OCI-LY3 (cell line): Measurements from ENCODE around the gene GRPR.

Experiments
- EZH2phosphoT487 ChIP-seq: fragments of 200-600 bp; shearing (Covaris generic); IDR thresholded peaks from 2 replicates; pipeline ENCODE4 v1.6.1; 2018; ENCODE audit warnings: antibody characterized with exemption, mixed run types, low read depth
- TF ChIP-seq, protein P1 (sequence below): fragments of 200-600, 300-600 bp; sonication (generic); IDR thresholded peaks from 2 replicates; pipeline ENCODE4 v1.5.1; 2014; ENCODE audit warnings: antibody characterized with exemption, low read length, low read depth

DNA sequence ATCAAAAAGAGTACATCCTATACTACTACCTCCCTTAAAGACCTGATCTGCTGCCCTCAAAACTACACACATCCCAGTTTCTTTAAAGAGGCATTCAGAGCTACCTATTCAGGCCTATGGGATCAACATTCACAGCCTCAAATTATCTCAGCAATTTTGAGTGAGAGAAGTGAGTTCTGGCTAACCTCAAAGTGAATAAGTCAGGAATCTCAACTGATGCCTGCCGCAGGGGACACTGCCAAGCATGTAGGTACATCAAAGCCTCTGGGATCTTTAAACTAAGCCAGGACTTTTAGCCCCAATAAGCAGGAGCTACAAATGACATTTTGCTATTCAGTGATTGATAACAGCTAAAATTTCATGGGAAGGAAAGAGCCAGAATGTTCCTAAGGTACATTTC lies 11.6 kb downstream of the GRPR start:
- TF ChIP-seq, protein P1, sequence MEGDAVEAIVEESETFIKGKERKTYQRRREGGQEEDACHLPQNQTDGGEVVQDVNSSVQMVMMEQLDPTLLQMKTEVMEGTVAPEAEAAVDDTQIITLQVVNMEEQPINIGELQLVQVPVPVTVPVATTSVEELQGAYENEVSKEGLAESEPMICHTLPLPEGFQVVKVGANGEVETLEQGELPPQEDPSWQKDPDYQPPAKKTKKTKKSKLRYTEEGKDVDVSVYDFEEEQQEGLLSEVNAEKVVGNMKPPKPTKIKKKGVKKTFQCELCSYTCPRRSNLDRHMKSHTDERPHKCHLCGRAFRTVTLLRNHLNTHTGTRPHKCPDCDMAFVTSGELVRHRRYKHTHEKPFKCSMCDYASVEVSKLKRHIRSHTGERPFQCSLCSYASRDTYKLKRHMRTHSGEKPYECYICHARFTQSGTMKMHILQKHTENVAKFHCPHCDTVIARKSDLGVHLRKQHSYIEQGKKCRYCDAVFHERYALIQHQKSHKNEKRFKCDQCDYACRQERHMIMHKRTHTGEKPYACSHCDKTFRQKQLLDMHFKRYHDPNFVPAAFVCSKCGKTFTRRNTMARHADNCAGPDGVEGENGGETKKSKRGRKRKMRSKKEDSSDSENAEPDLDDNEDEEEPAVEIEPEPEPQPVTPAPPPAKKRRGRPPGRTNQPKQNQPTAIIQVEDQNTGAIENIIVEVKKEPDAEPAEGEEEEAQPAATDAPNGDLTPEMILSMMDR = no peak
- TF ChIP-seq EZH2phosphoT487 = no peak
